Measurements from ENCODE around the gene MTARC1.

- TF ChIP-seq EZH2 (IDR thresholded peaks at IDR 0.05; ENCODE audit: borderline replicate concordance, control insufficient read depth, low read depth, low read length) (no peak), ZBTB33 (IDR thresholded peaks at IDR 0.05) (no peak)
Observed at GRCh38 chr1:220768126-220768601, 18.5 kb upstream of the MTARC1 start.

Data from GM12878 (cell line).